Measurements from ENCODE around the gene ZNF222.

ZNF222 gene

DNA sequence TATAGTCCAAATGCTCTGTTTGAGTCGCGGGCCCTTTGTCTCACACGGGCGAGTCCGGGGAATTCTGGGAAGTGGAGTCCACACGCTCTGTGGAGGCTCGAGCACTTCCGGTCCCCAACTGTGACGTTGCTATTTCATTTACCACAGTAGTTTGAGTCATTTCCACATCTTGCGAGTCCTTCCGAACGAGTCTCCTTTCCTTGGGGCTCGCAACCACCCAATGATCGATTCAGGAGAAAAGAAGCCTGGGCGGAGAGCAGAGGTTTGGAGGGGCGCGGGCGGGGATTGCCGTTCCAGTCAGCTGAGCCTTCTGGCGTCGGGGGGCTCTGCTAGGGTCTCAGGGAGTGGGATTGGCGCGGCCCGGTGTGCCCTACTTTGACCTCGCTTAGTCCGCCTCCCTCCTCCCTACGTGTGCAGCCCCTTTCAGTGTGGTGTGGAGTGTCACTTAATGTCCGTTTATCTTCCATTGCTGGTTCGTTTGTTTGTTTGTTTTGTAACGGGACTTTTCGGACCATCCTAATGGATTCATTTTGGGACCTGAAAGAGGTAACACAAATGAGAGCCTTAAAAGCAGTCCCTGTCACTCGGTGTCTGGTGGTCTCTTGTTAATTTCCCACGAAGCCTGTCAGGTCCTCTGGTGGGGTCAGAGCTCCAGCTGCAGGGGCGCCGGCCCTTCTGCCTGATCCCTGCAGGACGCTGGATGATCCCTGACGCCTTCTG is at the start of gene ZNF222:
Gene ZNF222, plus strand, starts transcription at position 163 of the 720 bp plus-strand sequence. Its CDS starts 58 bp downstream, at position 221.
- peak; percentile 57 for DNase-seq (ENCODE audit: low spot score)

DNA sequence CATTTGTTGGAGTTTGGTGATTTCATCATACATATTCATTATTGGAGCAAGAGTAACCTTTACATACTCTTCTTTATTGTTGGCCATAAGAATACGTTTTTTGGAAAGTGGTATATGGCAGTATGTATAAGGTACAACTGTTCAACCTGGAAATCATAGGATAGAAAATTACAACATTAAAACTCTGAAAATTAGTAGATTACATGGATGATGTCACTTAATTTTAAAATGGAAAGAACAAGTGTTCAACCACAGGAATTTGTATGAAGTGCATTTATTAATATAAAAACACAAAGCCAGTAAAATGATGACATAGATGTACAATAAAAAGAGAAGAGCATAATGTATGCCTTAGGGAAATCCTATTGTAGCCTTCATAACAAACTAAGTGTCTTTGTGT is 48.4 kb upstream of the ZNF222 start:
- DNase-seq (ENCODE audit: low spot score): no peak

DNA sequence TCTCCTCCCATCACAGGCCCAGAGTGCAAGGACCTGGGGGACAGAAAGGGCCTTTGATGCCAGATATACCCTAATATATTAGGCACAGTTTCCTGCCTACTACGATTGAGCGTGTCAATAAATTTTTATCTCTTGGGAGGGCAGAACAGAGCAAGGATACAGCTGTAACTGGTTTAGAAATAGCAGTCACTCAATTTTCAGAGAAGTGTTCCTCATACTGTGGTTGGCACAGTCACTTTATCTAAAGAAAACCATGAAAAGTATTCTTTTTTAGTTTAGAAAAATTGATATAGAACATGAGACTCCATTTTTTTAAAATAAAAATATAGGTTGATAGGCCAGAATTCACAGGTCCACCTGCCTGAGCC is 41.7 kb upstream of the ZNF222 start:
- no peak for DNase-seq (ENCODE audit: low spot score)

DNA sequence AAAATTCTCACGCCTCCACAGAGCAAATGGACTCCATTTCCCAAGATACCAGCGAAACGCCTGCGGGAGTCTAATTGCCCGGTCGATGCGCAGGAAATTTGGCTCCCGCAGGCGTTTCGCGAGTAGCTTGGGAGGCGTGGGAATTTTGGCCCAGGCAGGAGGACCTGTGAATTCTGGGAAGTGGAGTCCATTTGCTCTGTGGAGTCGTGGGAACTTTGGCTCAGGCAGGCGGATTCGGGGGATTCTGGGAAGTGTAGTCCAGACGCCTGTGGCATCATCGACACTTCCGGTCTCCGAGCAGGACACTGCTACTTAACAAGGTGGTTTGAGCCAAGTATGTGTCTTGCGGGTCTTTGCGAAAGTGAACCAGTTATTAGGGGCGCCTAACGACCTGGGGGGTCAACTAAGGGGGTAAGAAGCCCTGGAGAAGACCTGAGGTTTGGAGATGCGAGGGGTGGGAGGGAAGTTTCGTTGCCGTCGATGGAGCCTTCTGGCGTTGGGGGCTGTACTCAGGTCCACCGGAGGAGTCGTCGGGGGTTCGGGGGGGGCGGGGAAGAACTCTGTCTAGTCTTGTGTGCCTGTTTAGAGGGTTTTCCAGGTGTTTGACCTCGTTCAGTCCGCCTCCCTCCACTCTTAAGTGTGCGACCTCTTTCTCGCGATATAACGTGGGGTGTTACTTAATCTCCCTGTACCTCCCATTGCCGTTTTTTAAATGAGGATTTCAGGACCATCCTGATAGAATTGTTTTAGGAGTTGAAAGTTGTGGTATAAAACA is 41.1 kb upstream of the ZNF222 start, which contains the start of gene ZNF155:
Gene ZNF155, plus strand, starts transcription at position 277 of the 775 bp plus-strand sequence. CDS start 4,356 bp downstream, outside the sequence.
- peak; percentile 78 for DNase-seq (ENCODE audit: low spot score)

DNA sequence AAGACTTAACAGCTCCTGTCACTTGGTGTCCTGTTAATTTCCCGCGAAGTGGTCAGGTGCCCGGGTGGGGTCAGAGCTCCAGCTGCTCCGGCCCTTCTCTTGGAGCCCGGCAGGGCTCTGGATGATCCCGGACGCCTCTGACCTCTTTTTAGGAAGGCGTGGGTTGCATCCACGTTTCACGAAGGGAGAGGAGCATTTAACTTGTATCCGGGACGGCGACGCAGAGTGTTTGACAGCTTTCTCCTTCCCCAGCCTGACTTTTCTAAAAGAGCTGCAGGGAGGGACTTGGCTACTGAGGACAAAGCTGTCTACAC is 40.5 kb upstream of the ZNF222 start:
- peak; percentile 13 for DNase-seq (ENCODE audit: low spot score)

DNA sequence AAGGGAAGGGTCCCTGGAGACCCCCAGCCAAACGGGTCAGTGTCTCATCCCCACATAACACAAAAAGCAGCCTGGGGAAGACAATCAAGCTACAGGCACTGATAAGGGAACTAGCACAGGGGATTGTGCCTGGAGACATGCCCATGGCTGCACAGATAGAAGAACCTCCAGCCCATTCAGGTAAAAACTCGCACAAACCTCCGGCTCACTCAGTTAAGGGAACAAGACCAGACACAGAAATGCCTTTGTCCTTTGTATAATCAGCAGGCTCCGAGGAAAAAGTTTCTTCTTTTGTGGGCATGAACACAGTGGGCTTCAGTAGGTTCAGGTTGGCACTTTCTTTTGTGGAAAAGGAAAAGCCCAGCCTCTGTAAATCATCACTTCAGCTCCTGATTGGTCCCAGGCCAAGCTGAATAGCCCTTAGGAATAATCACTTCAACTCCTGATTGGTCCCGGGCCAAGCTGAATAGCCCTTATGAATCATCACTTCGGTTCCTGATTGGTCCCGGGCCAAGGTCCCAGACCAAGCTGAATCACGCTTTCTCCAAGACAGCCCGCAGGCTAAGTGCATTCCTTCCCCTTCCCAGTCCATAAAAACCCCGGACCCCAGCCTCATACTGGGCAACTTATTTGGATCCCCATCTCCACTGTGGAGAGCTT is 27.4 kb upstream of the ZNF222 start:
- DNase-seq (ENCODE audit: low spot score): no peak

DNA sequence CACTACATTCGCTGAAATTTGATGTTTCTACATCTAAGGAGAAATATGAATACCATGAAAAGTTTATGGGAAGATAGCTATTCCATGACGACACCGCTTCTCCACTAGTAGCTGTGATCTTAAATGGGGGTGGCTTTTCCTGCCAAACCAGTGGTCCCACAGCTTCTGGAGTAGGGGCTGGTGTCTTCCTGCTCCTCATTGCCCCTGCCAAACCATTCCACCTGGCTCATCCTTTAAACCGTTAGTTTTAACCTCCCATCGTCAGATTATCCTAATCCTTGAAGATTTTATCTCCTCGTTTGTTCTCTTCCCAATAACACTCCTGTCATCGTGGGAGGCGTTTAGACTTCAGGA is 23.0 kb upstream of the ZNF222 start:
- no peak for DNase-seq (ENCODE audit: low spot score)

DNA sequence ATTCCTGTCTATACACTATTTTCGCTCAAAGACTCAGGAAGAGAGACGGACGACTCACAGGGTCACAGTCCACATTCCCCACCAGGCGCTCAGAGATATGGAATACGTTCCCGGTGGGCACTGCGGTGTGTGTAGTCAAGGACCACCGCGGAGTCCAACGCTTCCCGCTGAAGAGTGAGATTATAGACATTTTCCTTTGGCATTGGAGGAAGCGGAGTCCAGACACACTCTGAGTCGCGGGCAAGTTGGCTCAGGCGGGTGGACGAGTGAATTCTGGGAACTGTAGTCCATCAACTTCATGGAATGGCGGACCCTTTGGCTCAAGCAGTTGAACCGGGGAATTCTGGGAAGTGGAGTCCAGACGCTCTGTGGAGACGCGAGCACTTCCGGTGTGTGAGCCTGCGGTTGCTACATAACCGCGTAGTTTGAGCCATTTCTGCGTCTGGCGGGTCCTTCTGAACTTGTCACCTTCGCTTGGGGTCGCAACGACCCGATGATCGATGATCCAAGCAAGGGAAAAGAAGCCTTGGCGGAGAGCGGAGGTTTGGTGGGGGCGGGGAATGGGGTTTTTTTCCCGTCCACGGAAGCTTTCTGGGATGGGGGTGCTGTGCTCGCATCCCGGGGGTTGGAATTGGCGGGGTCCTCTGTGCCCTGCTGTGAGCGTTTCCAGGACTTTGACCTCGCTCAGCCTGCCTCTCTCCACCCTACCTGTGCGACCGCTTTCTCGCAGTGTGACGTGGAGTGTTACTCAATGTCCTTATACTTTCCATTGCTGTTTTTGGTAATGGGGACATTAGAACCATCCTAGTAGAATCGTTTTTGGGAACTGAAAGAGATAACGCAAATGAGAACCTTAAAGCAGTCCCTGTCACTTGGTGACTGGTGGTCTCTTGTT is 22.4 kb upstream of the ZNF222 start, which contains the start of gene ZNF230:
Gene ZNF230, plus strand, starts transcription at position 392 of the 895 bp plus-strand sequence. CDS start 4,122 bp downstream, outside the sequence.
- DNase-seq (ENCODE audit: low spot score): peak; percentile 71

DNA sequence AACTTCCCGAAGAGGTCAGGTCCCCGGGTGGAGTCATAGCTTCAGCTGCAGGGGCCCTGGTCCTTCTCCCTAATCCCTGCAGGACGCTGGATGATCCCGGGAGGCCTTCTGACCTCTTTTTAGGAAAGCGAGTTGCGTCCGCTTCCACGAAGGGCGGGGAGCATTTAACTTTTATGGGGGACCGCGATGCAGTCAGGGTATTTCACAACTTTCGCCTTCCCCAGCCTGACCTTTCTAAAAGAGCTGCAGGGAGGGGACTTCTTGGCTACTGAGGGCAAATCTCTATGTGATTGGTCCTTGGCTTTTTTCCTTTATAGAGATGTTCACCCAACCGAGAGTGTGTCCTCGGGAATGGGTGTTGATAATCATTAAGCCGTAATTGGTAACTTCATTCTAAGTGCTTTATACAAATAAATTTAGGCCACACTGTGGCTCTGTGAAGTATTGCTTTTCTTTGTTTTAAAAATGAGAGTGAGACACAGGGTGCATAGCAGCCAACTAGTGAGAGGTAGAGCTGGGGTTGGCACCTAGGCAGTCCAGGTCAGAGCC is 21.6 kb upstream of the ZNF222 start:
- no peak for DNase-seq (ENCODE audit: low spot score)

DNA sequence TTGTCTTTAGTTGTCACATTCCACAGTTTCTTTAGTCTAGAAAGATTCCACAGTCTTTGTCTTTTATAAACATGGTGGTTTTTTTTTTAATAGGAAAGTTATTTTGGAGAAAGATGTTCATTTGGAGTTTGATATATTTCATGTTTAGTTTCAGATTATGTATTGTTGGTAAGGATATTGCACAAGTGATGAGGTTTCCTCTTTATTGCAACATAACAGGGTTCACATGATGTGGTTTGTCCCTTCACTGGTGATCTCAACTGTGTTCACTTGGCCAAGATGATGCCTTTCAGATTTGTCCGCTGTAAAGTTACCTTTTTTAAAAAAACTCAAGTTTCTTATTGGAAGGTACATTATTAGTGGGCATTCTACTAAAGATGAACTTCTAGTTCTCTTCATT is 19.2 kb upstream of the ZNF222 start:
- DNase-seq (ENCODE audit: low spot score): no peak

DNA sequence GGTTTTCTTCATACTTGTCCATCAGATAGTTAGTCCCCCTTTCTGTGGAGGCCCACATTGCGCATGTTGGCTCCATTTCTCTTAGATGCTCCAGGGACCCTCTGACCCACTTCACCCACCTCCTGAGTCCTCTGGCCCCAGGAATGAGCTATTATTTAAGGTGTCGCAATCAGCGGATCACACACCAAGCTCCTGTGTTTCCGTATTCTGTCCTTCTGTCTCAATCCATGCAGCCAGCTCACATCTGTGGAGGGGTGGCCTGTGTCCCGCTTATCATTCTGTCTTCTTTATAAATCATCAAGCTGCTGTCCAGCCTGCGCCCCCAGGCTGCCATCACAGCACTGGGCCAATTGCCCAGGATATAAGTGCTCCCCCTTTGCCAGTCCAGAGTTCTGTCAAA is 17.7 kb upstream of the ZNF222 start:
- DNase-seq (ENCODE audit: low spot score): no peak

DNA sequence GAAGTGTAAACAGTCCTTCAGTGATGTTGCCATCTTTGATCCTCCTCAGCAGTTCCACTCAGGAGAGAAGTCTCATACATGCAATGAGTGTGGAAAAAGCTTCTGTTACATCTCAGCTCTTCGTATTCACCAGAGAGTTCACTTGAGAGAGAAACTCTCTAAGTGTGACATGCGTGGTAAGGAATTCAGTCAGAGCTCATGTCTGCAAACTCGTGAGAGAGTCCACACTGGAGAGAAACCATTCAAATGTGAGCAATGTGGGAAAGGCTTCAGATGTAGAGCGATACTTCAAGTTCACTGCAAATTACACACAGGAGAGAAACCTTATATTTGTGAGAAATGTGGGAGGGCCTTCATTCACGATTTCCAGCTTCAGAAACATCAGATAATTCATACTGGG is 14.7 kb upstream of the ZNF222 start:
- DNase-seq (ENCODE audit: low spot score): no peak

DNA sequence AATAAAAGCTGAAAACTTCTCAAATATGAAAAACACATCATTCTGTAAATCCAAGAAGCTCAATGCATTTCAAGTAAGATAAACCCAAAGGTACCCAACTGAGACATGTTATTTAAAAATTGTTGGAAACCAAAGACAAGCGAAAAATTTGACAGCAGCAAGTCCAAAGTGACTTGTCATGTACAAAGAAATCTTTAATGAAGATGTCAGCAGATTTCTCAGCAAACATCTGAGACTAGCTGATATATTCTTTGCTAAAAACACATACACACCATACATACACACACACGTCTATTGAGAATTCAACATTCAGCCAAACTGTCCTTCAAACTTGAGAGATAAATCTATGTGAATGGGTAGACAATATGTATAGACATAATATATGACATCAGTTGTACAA is 5.7 kb upstream of the ZNF222 start:
- no peak for DNase-seq (ENCODE audit: low spot score)

DNA sequence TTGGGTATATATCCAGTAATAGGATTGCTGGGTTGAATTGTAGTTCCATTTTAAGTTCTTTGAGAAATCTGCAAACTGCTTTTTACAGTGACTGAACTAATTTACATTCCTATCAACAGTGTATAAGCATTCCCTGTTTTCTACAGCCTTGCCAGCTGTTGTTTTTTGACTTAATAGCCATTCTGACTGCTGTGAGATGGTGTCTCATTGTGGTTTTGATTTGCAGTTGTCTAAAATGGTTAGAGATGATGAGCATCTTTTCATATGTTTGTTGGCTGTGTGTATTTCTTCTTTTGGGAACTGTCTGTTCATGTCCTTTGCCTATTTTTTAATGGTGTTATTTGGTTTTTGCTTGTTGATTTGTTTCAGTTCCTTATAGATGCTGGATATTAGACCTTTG is 4.0 kb upstream of the ZNF222 start:
- DNase-seq (ENCODE audit: low spot score): no peak

DNA sequence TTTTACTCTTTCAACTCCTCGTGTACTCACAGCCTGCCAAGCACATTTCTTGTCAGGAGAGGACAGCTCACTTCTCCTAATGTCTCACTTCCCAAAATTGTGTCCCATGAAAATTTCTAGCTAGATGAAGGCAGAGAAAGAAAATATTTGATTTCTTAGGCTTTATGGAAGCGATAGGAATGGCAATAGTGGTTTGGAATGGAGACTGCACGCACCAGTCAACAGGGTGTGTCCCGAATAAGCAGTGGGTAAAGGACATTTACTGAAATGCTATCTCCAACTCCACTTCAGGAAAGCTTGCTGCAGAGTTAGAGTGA is 321 bp upstream of the ZNF222 start:
- no peak for DNase-seq (ENCODE audit: low spot score)

DNA sequence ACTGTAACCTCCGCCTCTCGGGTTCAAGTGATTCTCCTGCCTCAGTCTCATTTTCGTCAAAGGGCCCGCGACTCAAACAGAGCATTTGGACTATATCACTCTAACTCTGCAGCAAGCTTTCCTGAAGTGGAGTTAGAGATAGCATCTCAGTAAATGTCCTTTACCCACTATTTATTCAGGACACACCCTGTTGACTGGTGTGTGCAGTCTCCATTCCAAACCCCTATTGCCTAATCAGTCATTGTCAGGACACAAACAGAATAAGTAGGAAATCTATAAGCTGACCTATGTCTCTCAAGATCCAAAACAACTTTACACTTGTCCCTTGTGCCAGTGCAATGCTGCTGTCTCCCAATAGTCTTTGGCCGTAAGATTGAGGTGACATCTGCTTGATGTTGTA is 1.4 kb downstream of the ZNF222 start:
- no peak for DNase-seq (ENCODE audit: low spot score)

DNA sequence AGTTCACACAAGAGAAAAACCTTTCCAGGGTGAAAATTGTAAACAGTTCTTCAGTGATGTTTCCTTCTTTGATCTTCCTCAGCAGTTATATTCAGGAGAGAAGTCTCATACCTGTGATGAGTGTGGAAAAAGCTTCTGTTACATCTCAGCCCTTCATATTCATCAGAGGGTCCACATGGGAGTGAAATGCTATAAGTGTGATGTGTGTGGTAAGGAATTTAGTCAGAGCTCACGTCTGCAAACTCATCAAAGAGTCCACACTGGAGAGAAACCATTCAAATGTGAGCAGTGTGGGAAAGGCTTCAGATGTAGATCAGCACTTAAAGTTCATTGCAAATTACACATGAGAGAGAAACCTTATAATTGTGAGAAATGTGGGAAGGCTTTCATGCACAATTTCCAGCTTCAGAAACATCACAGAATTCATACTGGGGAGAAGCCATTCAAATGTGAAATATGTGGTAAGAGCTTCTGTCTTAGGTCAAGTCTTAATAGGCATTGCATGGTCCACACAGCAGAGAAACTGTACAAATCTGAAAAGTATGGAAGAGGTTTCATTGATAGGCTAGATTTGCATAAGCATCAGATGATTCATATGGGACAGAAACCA is 6.9 kb downstream of the ZNF222 start:
- no peak for DNase-seq (ENCODE audit: low spot score)

DNA sequence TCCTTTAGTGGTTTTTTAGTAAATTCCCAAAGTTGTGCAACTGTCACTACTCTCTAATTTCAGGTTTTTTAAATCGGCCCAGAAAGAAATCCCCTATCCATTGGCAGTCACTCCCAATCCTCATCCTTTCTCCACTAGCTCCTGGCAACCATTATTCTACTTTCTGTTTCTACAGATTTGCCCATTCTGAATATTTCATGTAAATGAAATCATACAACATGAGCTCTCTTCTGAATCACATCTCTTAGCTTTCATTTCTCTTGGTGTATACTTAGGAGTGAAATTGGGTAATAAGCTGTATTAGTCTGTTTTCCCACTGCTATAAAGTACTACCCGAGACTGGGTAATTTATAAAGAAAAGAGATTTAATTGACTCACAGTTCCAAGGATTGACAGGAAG is 17.0 kb downstream of the ZNF222 start:
- DNase-seq (ENCODE audit: low spot score): no peak

DNA sequence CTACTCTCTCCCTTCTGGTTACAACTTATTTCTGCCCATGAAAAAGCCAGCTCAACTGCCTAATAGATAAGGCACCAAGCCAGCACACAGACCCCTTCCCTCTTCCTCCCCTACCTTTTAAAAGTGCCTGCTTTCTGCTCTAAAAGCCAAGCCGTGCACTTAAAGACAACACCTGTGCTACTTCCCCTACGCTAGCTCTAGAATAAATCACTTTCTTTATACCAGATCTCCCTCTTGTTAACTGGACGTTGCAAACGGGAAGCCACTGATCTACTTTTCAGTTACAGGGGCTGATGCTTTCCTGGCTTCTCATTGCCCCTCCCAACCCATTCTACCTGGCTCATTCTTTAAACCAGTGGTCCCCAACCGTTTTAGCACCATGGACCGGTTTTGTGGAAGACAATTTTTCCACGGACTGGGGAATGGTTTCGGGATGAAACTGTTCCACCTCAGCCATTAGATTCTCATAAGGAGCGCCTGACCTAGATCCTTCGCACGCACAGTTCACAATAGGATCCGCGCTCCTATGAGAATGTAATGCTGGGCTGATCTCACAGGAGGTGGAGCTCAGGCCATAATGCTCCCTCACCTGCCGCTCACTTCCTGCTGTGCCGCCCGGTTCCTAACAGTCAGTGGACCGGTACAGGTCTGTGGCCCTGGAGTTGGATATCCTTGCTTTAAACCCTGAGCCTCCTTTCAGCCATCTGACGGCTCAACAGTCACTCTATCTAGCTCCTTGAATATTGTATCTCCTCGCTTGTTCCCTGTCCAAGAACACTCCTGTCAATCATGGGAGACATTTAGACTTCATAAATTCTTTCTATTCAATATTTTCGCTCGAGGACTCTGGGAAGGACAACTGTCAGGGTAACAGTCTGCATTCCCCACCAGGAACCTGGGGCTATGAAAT is 25.8 kb downstream of the ZNF222 start:
- DNase-seq (ENCODE audit: low spot score): no peak

DNA sequence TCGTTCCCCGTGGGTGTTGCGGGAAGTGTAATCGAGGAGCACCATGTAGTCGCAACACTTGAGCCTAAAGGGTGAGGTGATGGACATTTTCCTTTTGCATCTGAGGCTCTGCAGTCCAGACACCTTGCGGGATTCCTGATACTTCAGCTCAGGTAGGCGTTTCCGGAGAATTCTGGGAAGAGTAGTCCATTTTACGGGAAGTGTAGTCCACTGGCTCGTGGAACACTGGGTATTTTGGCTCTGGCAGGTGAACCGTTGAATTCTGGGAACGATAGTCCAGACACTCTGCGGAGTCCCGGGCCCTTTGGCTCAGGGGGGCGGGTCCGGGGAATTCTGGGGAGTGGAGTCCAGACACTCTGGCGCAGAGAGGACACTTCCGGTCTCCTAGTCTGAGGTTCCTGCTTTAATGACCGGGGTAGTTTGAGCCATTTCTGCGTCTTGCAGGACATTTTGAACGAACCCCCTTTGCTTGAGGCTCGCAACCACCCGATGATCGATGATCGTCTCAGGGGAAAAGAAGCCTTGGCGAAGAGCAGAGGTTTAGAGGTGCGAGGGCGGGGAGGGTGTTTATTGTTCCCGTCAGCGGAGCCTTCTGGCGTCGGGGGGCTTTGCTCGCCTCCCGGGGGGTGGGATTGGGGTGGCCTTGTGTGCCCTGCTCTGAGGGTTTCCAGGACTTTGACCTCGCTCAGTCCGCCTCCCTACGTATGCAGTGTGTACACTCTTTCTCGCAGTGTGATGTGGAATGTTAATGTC is 26.6 kb downstream of the ZNF222 start, which contains the start of gene ZNF223:
Gene ZNF223, plus strand, starts transcription at position 387 of the 753 bp plus-strand sequence. CDS start 3,141 bp downstream, outside the sequence.
- DNase-seq (ENCODE audit: low spot score): peak; percentile 88
